ENCODE results near the gene MOV10L1.
"Not testable (repeated sequence)": the region's sequence is repeated elsewhere in the genome, so short reads cannot be mapped to it uniquely, and the experiment has no call there.

MOV10L1 gene

GRCh38 chr22:50078761-50079160, 11.0 kb upstream of the MOV10L1 start:
- no peak for TF ChIP-seq POLR2A (IDR thresholded peaks at IDR 0.05; ENCODE audit: low read depth, low read length)
- no peak for FAIRE-seq

GRCh38 chr22:50080077-50080465, 9.7 kb upstream of the MOV10L1 start:
- no peak for TF ChIP-seq POLR2A (IDR thresholded peaks at IDR 0.05; ENCODE audit: low read depth, low read length)
- DNase-seq (ENCODE audit: insufficient read length, low spot score) (no peak), FAIRE-seq (no peak)

More at GRCh38 chr22:50078761-50079160, 11.0 kb upstream of the MOV10L1 start:
- no peak for DNase-seq (ENCODE audit: insufficient read length, low spot score)

DNA sequence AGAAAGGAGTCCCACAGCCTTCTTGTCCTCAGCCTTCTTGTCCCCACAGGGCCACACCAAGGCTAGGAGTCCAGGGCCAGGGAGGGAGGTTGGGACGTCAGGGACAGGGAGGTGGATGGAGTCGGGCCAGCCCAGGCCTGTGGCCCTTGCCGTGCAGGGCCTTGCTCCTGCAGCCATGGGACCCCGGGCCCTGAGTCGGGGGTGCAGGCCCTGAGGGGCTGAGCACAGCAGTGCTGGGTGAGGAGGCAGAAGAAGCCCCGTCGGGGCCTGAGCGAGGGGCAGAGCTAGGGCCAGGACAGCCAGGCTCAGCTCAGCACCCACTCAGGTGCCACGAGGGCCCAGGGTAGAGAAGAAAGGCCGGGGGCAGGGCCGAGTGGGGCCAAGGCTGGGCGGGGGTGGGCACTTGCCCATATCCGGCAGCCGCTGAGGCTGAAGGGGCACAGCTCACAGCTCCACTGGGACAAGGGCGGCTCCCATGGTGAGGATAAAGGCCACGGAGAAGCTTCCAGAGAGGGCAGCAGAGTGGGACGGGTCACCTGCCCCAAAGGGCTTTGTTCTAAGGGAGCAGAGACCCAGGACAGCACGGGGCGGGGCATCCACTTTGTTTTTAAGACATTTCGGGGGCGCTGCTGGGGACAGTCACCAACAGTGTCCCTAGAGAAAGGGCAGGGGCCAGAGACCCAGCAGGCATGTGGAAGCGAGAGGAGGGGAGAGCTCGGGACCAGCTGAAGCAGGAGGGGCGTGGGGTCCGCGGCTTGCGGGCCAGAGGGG, 8.2 kb upstream of the MOV10L1 start:
- no peak for DNase-seq (ENCODE audit: insufficient read length, low spot score)
- no peak for FAIRE-seq

DNA sequence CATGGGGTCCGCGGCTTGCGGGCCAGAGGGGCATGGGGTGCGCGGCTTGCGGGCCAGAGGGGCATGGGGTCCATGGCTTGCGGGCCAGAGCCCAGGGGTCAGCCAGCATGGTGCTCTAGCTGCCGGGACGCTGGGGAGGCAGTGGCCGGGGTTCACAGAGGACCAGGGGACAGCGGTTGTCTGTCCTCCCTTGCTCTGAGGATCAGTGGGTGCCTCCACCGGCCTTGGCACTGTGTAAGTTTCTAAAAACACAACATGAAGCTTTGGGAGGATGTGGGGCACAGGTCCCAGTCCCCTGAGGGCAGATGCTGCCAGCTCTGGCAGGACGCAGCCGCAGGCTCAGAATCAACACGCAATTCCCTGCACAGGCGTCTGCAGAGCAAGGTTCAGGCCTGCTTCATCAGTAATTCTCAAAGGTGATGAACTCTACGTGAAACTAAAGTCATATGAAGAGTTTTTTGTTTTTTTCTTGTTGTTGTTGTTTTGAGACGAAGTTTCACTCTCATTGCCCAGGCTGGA, 7.5 kb upstream of the MOV10L1 start:
- no peak for TF ChIP-seq POLR2A (IDR thresholded peaks at IDR 0.05; ENCODE audit: low read depth, low read length)
- FAIRE-seq: no peak
- no peak for DNase-seq (ENCODE audit: insufficient read length, low spot score)

More for the DNA sequence above, 8.2 kb upstream of the MOV10L1 start:
- no peak for TF ChIP-seq POLR2A (IDR thresholded peaks at IDR 0.05; ENCODE audit: low read depth, low read length)

DNA sequence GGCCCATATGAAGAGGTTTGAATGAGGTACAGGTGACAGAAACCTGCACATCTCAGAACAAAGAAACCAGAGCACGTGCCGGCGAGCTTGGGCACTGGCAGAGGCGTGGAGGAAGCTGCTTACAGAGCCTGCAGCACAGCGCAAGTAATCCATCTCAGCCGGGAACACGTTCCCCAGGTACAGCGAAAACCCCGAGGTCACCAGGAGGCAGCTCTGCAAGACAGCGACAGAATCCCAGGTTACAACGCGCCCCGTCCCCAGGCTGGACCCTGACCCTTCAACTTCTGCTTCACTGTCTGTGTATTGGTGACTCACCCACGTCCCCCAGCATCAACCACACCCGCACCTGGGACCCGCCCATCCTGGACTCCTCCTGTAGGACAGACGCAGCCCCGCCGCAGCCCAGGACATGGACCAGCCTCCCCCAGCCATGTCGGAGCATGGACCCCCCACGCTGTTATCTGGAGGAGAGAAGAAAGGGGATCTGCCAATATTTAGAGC, 6.8 kb upstream of the MOV10L1 start:
- DNase-seq (ENCODE audit: insufficient read length, low spot score) (no peak), FAIRE-seq (no peak)
- no peak for TF ChIP-seq POLR2A (IDR thresholded peaks at IDR 0.05; ENCODE audit: low read depth, low read length)

DNA sequence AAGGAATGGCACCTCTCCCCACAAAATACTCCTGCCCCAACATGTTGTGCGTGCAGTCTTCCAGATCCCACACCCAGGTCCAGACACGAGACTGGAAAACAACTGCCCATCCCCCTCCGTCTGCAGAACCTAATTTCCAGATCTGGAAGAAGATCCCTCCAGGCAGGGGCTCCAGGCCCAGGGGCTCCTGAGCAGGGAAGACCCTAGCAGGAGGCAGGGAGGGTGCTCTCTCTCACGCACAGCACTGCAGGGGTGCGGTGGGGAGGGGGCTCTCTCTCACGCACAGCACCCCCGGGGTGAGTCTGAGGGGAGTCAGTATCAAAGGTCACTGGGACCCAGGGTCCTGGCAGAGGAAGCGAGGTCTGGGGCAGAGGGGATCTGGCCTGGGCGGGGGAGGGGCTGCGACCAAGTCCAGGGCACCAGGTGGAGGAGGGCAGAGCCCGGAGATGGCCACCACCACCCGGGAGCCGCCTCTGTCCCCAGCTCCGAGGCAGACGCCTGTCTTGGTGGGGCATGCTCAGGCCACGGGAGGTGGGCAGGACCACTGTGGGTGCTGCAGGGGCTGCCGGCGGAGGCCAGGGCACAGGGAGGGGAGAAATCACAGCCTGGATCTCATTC, 6.2 kb upstream of the MOV10L1 start:
- no peak for TF ChIP-seq POLR2A (IDR thresholded peaks at IDR 0.05; ENCODE audit: low read depth, low read length)
- DNase-seq (ENCODE audit: insufficient read length, low spot score) (no peak), FAIRE-seq (no peak)

GRCh38 chr22:50084080-50084477, 5.7 kb upstream of the MOV10L1 start:
- FAIRE-seq (no peak), DNase-seq (ENCODE audit: insufficient read length, low spot score) (no peak)
- no peak for TF ChIP-seq POLR2A (IDR thresholded peaks at IDR 0.05; ENCODE audit: low read depth, low read length)

DNA sequence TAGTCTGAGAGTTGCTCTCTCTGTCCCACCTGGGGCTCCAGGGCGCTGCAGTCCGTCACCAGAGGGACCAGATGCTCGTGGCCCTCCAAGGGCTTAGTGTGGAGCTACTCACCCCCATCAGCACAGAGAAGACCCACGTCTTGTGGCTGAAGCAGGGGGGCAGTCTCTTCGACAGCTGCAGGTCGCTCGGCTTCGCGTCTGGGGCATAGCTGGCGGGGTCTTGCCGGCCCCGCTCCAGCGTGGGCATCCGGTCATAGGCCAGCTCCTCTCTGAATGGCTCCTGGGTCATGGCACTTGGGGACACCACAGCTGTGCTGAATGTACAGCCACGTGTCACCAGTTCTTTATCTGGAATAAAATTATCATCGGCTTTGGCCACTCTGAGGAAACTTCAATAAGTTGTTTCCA, 5.2 kb upstream of the MOV10L1 start:
- no peak for TF ChIP-seq POLR2A (IDR thresholded peaks at IDR 0.05; ENCODE audit: low read depth, low read length)
- DNase-seq (ENCODE audit: insufficient read length, low spot score) (no peak), FAIRE-seq (no peak)

- no peak for TF ChIP-seq POLR2A (IDR thresholded peaks at IDR 0.05; ENCODE audit: low read depth, low read length)
- DNase-seq (ENCODE audit: insufficient read length, low spot score): no peak
- no peak for FAIRE-seq
These were observed 4.4 kb upstream of the MOV10L1 start, which contains the start of gene MLC1 for GRCh38 chr22:50085211-50085972. Gene MLC1, minus strand, starts transcription at chr22:50085426. Its CDS starts 524 bp downstream, at chr22:50084902.

- TF ChIP-seq POLR2A (IDR thresholded peaks at IDR 0.05; ENCODE audit: low read depth, low read length): no peak
- FAIRE-seq (no peak), DNase-seq (ENCODE audit: insufficient read length, low spot score) (no peak)
These were observed 3.3 kb upstream of the MOV10L1 start for GRCh38 chr22:50086526-50086925.

GRCh38 chr22:50086975-50087374, 2.8 kb upstream of the MOV10L1 start:
- DNase-seq (ENCODE audit: insufficient read length, low spot score): not testable (repeated sequence)

DNA sequence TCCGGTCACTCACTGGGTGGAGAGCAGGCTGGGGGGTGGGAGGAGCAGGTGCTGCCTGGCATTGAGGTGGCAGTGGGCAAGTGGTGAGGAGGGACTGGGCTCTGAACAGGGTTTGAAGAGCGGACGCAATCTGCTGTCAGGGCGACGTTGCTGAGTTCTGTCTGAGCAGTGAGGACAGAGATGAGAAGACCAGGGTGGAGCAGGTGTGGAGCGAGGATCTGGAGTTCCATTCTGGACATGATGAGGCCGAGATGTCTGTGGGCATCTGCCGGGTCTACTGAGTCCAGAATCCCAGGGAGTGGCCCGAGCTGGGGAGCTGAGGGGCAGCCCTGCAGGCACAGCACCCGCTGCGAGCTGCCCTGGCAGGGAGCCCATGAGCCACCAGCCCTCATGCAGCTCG, 2.2 kb upstream of the MOV10L1 start:
- DNase-seq (ENCODE audit: insufficient read length, low spot score) (no peak), FAIRE-seq (no peak)
- no peak for TF ChIP-seq POLR2A (IDR thresholded peaks at IDR 0.05; ENCODE audit: low read depth, low read length)

More at GRCh38 chr22:50086975-50087374, 2.8 kb upstream of the MOV10L1 start:
- FAIRE-seq: not testable (repeated sequence)

DNA sequence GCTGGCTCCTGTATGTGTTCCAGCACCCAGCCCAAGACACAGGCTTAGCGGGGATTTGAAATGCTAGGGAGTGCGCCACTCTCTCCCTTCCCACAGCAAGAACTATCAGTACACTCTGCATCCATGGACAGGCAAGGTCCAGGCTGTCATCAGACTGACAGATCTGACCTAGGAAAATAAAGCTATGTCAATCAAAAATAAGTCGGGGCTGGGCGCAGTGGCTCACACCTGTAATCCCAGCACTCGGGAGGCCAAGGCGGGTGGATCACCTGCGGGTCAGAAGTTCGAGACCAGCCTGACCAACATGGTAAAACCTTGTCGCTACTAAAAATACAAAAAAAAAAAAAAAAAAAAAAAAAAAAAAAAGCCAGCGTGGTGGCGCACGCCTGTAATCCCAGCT, 1.7 kb upstream of the MOV10L1 start:
- no peak for TF ChIP-seq POLR2A (IDR thresholded peaks at IDR 0.05; ENCODE audit: low read depth, low read length)
- no peak for FAIRE-seq
- no peak for DNase-seq (ENCODE audit: insufficient read length, low spot score)

DNA sequence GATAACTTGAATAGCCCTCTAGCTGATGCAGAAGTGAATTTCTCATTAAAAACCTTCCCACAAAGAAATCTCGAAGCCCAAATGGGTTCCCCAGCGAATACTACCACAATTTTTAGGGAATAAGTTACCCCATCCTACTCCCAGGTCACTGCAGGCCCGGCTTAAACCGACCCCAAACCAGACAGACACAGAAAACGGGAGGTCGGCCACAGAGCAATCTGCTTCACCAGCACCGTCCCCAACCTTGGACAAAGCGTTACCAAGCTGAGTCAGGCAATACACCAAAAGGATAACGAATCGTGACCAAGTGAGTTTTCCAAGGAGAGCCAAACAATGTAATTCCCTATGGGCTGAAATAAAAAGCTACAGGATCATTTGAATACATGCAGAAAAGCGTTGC, 575 bp upstream of the MOV10L1 start:
- DNase-seq (ENCODE audit: insufficient read length, low spot score) (no peak), FAIRE-seq (no peak)
- no peak for TF ChIP-seq POLR2A (IDR thresholded peaks at IDR 0.05; ENCODE audit: low read depth, low read length)

Measured in H54 (cell line).